Breast epithelium (tissue), 4 donors: Measurements from ENCODE around the gene COL15A1. TPM values are rescaled to one million over a fixed set of nuclear protein-coding genes. Genes with fewer than 3 reads are reported as not detected.

ENCODE experiments used
- DNase-seq, 2 donors: peaks; one replicate each; pipeline ENCODE4 v3.0.0-alpha.2; 2019; ENCODE audit warnings: low spot score in 2 of 2
- H3K27ac ChIP-seq, 2 donors: fragments of 200-600 bp; sonication (generic) in 1 of 2; one replicate each; pipeline ENCODE4 v1.5.1; 2016 to 2019; ENCODE audit warnings: mild to moderate bottlenecking in 1 of 2
- H3K27me3 ChIP-seq, 2 donors: fragments of 200-600 bp; sonication (generic) in 1 of 2; one replicate each; pipeline versions ENCODE4 v1.5.1 to v1.6.0; 2017 to 2019; ENCODE audit warnings: control low read depth in 1 of 2, mild to moderate bottlenecking in 1 of 2
- H3K36me3 ChIP-seq: fragments of 200-600 bp; one replicate; pipeline ENCODE4 v1.5.1; 2019
- H3K4me1 ChIP-seq, 2 donors: fragments of 200-600 bp; sonication (generic); one replicate each; pipeline ENCODE4 v1.5.1; 2016 to 2019; ENCODE audit warnings: control low read depth in 1 of 2
- H3K4me3 ChIP-seq, 3 donors: fragments of 200-600 bp; sonication (generic); 1 replicate in 2 of 3; 2 replicates in 1 of 3; pipeline ENCODE4 v1.5.1; 2016 to 2019; ENCODE audit warnings: mild to moderate bottlenecking in 3 of 3, moderate library complexity in 2 of 3
- H3K9me3 ChIP-seq, 2 donors: fragments of 200-600 bp; sonication (generic) in 1 of 2; one replicate each; pipeline ENCODE4 v1.5.1; 2016 to 2019; ENCODE audit warnings: control low read depth in 1 of 2
- CTCF ChIP-seq, 3 donors: fragments of 450-650 bp; IDR thresholded peaks; one replicate each; pipeline ENCODE4 v1.5.1; 2016 to 2017; ENCODE audit warnings: antibody characterized with exemption in 3 of 3, mild to moderate bottlenecking in 3 of 3, moderate library complexity in 3 of 3
- POLR2A ChIP-seq: fragments of 450-650 bp; IDR thresholded peaks from one replicate; pipeline ENCODE4 v1.6.1; 2016; ENCODE audit warnings: antibody characterized with exemption, mild to moderate bottlenecking, moderate library complexity
- POLR2AphosphoS5 ChIP-seq, 3 donors: sonication (generic); formaldehyde crosslinking; IDR thresholded peaks; one replicate each; pipeline ENCODE4 v1.6.1; 2017; ENCODE audit warnings: antibody characterized with exemption in 3 of 3
- intact Hi-C: fragments of 100-400 bp; cut with DNase I; formaldehyde crosslinking; loops from one replicate; pipeline ENCODE4 v1.15.1; 2023; ENCODE audit warnings: low total_unique reads
- total RNA-seq, 3 donors: library from RNA; depleted of rRNA; stranded (reverse); fragments of >200 nt; gene quantifications; one replicate each; pipeline ENCODE4 v1.1.0, GENCODE V29; 2016

COL15A1 gene
- total RNA-seq, 3 donors from 2014 or later, result 13.9 to 47.8 (median 32.4) TPM

- no peak for DNase-seq
- TF ChIP-seq POLR2AphosphoS5 (IDR thresholded peaks at IDR 0.05), result no peak
- no peak for TF ChIP-seq CTCF (IDR thresholded peaks at IDR 0.05)
- no peak for TF ChIP-seq POLR2A
- Histone ChIP-seq H3K36me3 (no peaks in the 10 kb centered on the region), H3K4me3 (no peak overlapping the region), H3K4me1 (no peaks in the 10 kb centered on the region), H3K27ac (peak overlapping the region in 1 of 2 donors; percentile 52), H3K27me3 (no peaks in the 10 kb centered on the region), H3K9me3 (no peaks in the 10 kb centered on the region)
- intact Hi-C loops, result loop anchor here (10.0 kb wide), 1 partner anchor 69 kb away; no protein-coding TSS in a partner anchor
These were observed 20.5 kb downstream of the COL15A1 start for GRCh38 chr9:98964201-98964600.

- Histone ChIP-seq H3K27me3 (no peaks in the 10 kb centered on the region), H3K4me3 (no peak overlapping the region), H3K9me3 (no peaks in the 10 kb centered on the region), H3K36me3 (no peaks in the 10 kb centered on the region), H3K4me1 (no peaks in the 10 kb centered on the region), H3K27ac (peak overlapping the region in 1 of 2 donors; percentile 43)
- TF ChIP-seq CTCF (IDR thresholded peaks at IDR 0.05) (no peak), POLR2AphosphoS5 (IDR thresholded peaks at IDR 0.05) (no peak), POLR2A (no peak)
- DNase-seq, result no peak
- intact Hi-C loops, result loop anchor here (10.0 kb wide), 1 partner anchor 70 kb away; no protein-coding TSS in a partner anchor
These were observed 21.2 kb downstream of the COL15A1 start for GRCh38 chr9:98964911-98965336.

- H3K4me1 ChIP-seq, result no peaks in the 10 kb centered on the region
- intact Hi-C loops, result loop anchor here (10.0 kb wide), 1 partner anchor 72 kb away; no protein-coding TSS in a partner anchor
- peaks cover 0 to 8% of the 10 kb centered on the region in 2 donors for H3K27me3 ChIP-seq
- TF ChIP-seq CTCF (IDR thresholded peaks at IDR 0.05), result no peak
- TF ChIP-seq POLR2AphosphoS5 (IDR thresholded peaks at IDR 0.05), result no peak
- no peak for TF ChIP-seq POLR2A
- no peak overlapping the region for H3K27ac ChIP-seq
- H3K36me3 ChIP-seq, result no peaks in the 10 kb centered on the region
- H3K4me3 ChIP-seq, result no peak overlapping the region
- H3K9me3 ChIP-seq, result no peaks in the 10 kb centered on the region
- no peak for DNase-seq
These were observed 23.0 kb downstream of the COL15A1 start for GRCh38 chr9:98966676-98967075.

- Histone ChIP-seq H3K27me3 (peaks cover 0 to 8% of the 10 kb centered on the region in 2 donors), H3K27ac (no peak overlapping the region), H3K4me3 (no peak overlapping the region), H3K36me3 (no peaks in the 10 kb centered on the region), H3K9me3 (no peaks in the 10 kb centered on the region), H3K4me1 (no peaks in the 10 kb centered on the region)
- intact Hi-C loops, result loop anchor here (10.0 kb wide), 1 partner anchor 72 kb away; no protein-coding TSS in a partner anchor
- no peak for TF ChIP-seq POLR2AphosphoS5 (IDR thresholded peaks at IDR 0.05)
- no peak for TF ChIP-seq CTCF (IDR thresholded peaks at IDR 0.05)
- no peak for TF ChIP-seq POLR2A
- DNase-seq, result no peak
These were observed 23.6 kb downstream of the COL15A1 start for GRCh38 chr9:98967257-98967656.

- no peak for DNase-seq
- TF ChIP-seq POLR2AphosphoS5 (IDR thresholded peaks at IDR 0.05), result no peak
- no peak for TF ChIP-seq POLR2A
- TF ChIP-seq CTCF (IDR thresholded peaks at IDR 0.05), result no peak
- Histone ChIP-seq H3K27ac (no peak overlapping the region), H3K4me3 (no peak overlapping the region), H3K36me3 (no peaks in the 10 kb centered on the region), H3K4me1 (no peaks in the 10 kb centered on the region), H3K9me3 (no peaks in the 10 kb centered on the region), H3K27me3 (peaks cover 0 to 11% of the 10 kb centered on the region in 2 donors)
- intact Hi-C loops, result loop anchor here (10.0 kb wide), 1 partner anchor 73 kb away; no protein-coding TSS in a partner anchor
These were observed 24.0 kb downstream of the COL15A1 start for GRCh38 chr9:98967680-98968079.
